GDM1 (cell line): Measurements from ENCODE around the gene GUCA2A.

ENCODE experiments used
- DNase-seq: peaks from one replicate; lab custom pipeline; 2025; lab: John Stamatoyannopoulos, UW

Gene GUCA2A

GRCh38 chr1:42153624-42154023 lies 10.9 kb downstream of the GUCA2A start:
- DNase-seq: no peak

GRCh38 chr1:42152907-42153600 lies 11.5 kb downstream of the GUCA2A start, which contains the start of gene GUCA2B:
Gene GUCA2B, plus strand, starts transcription at chr1:42153410. Its CDS starts 41 bp downstream, at chr1:42153451.
- DNase-seq: no peak

- no peak for DNase-seq
Observed at GRCh38 chr1:42152119-42152518, 12.4 kb downstream of the GUCA2A start.

GRCh38 chr1:42150651-42151050 lies 13.9 kb downstream of the GUCA2A start:
- no peak for DNase-seq

GRCh38 chr1:42148166-42148565 lies 16.4 kb downstream of the GUCA2A start:
- no peak for DNase-seq

- DNase-seq: peak; percentile 35
Observed at GRCh38 chr1:42146626-42147320, 17.8 kb downstream of the GUCA2A start.

GRCh38 chr1:42145764-42146625 lies 18.6 kb downstream of the GUCA2A start:
- DNase-seq: no peak

GRCh38 chr1:42145389-42145716 lies 19.2 kb downstream of the GUCA2A start:
- DNase-seq: peak; percentile 51

- no peak for DNase-seq
Observed at GRCh38 chr1:42144711-42145388, 19.7 kb downstream of the GUCA2A start.

- DNase-seq: no peak
Observed at GRCh38 chr1:42143896-42144710, 20.4 kb downstream of the GUCA2A start.

- DNase-seq: peak; percentile 33
Observed at GRCh38 chr1:42142894-42143675, 21.5 kb downstream of the GUCA2A start.

- DNase-seq: no peak
Observed at GRCh38 chr1:42141978-42142377, 22.6 kb downstream of the GUCA2A start.

- no peak for DNase-seq
Observed at GRCh38 chr1:42140191-42140590, 24.4 kb downstream of the GUCA2A start.

- no peak for DNase-seq
Observed at GRCh38 chr1:42139444-42139843, 25.1 kb downstream of the GUCA2A start.

GRCh38 chr1:42138586-42138985 lies 26.0 kb downstream of the GUCA2A start:
- no peak for DNase-seq

- no peak for DNase-seq
Observed at GRCh38 chr1:42137766-42138165, 26.8 kb downstream of the GUCA2A start.

GRCh38 chr1:42136466-42136865 lies 28.1 kb downstream of the GUCA2A start:
- DNase-seq: peak; percentile 33

- no peak for DNase-seq
Observed at GRCh38 chr1:42135426-42135825, 29.1 kb downstream of the GUCA2A start.

- no peak for DNase-seq
Observed at GRCh38 chr1:42133809-42134526, 30.6 kb downstream of the GUCA2A start.

GRCh38 chr1:42133390-42133789 lies 31.2 kb downstream of the GUCA2A start:
- DNase-seq: no peak
